Mammary epithelial cell (primary cell): ENCODE results near the gene CDKAL1.

Source experiments
- EZH2 ChIP-seq: IDR thresholded peaks from 2 replicates; pipeline ENCODE4 v1.6.1; 2012; ENCODE audit warnings: low read length, inconsistent platforms, borderline replicate concordance
- TF ChIP-seq, protein P1 (sequence below), 2 donors: IDR thresholded peaks in 1 of 2; conservative IDR thresholded peaks in 1 of 2; 2 replicates each; pipeline ENCODE4 v1.5.1; 2011 to 2012; ENCODE audit warnings: inconsistent platforms in 2 of 2, low read length in 2 of 2, mild to moderate bottlenecking in 2 of 2, control low read depth in 1 of 2, low read depth in 1 of 2; ENCODE audit not compliant: insufficient read depth in 1 of 2; ENCODE audit errors: extremely low read depth in 1 of 2

- TF ChIP-seq, protein P1, sequence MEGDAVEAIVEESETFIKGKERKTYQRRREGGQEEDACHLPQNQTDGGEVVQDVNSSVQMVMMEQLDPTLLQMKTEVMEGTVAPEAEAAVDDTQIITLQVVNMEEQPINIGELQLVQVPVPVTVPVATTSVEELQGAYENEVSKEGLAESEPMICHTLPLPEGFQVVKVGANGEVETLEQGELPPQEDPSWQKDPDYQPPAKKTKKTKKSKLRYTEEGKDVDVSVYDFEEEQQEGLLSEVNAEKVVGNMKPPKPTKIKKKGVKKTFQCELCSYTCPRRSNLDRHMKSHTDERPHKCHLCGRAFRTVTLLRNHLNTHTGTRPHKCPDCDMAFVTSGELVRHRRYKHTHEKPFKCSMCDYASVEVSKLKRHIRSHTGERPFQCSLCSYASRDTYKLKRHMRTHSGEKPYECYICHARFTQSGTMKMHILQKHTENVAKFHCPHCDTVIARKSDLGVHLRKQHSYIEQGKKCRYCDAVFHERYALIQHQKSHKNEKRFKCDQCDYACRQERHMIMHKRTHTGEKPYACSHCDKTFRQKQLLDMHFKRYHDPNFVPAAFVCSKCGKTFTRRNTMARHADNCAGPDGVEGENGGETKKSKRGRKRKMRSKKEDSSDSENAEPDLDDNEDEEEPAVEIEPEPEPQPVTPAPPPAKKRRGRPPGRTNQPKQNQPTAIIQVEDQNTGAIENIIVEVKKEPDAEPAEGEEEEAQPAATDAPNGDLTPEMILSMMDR (conservative IDR thresholded peaks at IDR 0.05 in 1 of 2, IDR thresholded peaks at IDR 0.05 in 1 of 2; ENCODE audit: extremely low read depth in 1 of 2, insufficient read depth in 1 of 2, low read depth in 1 of 2, low read length in 2 of 2): no peak
- no peak for TF ChIP-seq EZH2
Measured at GRCh38 chr6:20652299-20653084, 118.2 kb downstream of the CDKAL1 start.
